Sigmoid colon (tissue), 4 donors: Measurements from ENCODE around the gene HOXA10.

ENCODE experiments used
- POLR2AphosphoS5 ChIP-seq, 4 donors: sonication (generic); formaldehyde crosslinking; IDR thresholded peaks; one replicate each; pipeline ENCODE4 v1.6.1; 2017; ENCODE audit warnings: antibody characterized with exemption in 4 of 4
- TF ChIP-seq, protein P1 (sequence below), 4 experiments: fragments of 450-650 bp in 3 of 4; fragments of 200-600 bp in 1 of 4; IDR thresholded peaks; one replicate each; pipeline ENCODE4 v1.5.1; 2016 to 2019; ENCODE audit warnings: antibody characterized with exemption in 4 of 4, mild to moderate bottlenecking in 3 of 4, moderate library complexity in 2 of 4

DNA sequence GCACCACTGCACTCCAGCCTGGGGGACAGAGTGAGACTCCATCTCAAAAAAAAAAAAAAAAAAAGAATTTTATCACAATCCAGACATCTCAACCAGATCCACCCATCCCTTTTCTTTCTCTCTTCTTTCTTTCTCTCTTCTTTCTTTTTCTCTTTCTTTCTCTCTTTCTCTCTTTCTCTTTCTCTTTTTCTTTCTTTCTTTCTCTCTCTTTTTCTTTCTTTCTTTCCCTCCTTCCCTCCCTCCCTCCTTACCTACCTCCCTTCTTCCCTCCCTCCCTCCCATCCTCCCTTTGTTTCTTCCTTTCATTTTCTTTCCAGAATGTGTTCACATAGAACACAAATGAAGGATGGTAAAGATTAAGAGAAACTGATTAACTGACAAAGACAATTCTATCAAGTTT lies 43.8 kb upstream of the HOXA10 start:
- TF ChIP-seq POLR2AphosphoS5 (IDR thresholded peaks at IDR 0.05): no peak
- TF ChIP-seq, protein P1, sequence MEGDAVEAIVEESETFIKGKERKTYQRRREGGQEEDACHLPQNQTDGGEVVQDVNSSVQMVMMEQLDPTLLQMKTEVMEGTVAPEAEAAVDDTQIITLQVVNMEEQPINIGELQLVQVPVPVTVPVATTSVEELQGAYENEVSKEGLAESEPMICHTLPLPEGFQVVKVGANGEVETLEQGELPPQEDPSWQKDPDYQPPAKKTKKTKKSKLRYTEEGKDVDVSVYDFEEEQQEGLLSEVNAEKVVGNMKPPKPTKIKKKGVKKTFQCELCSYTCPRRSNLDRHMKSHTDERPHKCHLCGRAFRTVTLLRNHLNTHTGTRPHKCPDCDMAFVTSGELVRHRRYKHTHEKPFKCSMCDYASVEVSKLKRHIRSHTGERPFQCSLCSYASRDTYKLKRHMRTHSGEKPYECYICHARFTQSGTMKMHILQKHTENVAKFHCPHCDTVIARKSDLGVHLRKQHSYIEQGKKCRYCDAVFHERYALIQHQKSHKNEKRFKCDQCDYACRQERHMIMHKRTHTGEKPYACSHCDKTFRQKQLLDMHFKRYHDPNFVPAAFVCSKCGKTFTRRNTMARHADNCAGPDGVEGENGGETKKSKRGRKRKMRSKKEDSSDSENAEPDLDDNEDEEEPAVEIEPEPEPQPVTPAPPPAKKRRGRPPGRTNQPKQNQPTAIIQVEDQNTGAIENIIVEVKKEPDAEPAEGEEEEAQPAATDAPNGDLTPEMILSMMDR (IDR thresholded peaks at IDR 0.05): no peak
